Testis (tissue), 2 donors: ENCODE results near the gene HIRA.

Source experiments
- CTCF ChIP-seq, 3 experiments: fragments of 450-650 bp in 2 of 3; fragments of 200-600 bp in 1 of 3; sonication (generic) in 1 of 3; IDR thresholded peaks; one replicate each; pipeline ENCODE4 v1.5.1; 2016 to 2019; ENCODE audit warnings: antibody characterized with exemption in 3 of 3, mild to moderate bottlenecking in 2 of 3, moderate library complexity in 1 of 3
- POLR2A ChIP-seq: fragments of 450-650 bp; IDR thresholded peaks from one replicate; pipeline ENCODE4 v1.6.1; 2017; ENCODE audit warnings: antibody characterized with exemption, mild to moderate bottlenecking, moderate library complexity

GRCh38 chr22:19466848-19467752 lies 35.6 kb upstream of the HIRA start:
- no peak for TF ChIP-seq CTCF (IDR thresholded peaks at IDR 0.05)
- TF ChIP-seq POLR2A: no peak
